ENCODE measurements around the gene CYBB. TPM values are rescaled to one million over a fixed set of nuclear protein-coding genes. Genes with fewer than 3 reads are reported as not detected.

The CYBB gene
- polyA plus RNA-seq, 2 donors: 0.67 to 1.2 TPM

DNA sequence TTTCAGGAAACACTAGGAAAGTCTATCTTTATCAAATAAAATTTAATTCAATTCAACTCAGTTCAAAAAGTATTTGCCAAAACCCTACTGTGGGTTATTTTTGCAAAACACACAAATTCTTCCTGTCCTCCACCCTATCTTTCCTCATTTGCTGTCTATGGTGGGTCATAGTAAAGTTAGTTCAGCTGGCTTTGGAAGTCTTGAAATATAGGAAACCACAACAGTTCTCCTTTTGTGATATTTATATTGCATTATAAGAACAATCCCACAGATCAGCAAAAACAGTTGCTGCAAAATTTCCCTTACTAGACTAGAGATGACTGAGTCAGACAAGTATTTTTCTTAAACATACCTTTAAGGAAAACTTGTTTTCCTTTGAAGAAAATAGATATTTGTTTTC, 22.2 kb downstream of the CYBB start:
- no peaks in the 10 kb centered on the region for H3K27me3 ChIP-seq (ENCODE audit: control insufficient read depth in 1 of 2, insufficient read depth in 2 of 2, low read length in 2 of 2)

DNA sequence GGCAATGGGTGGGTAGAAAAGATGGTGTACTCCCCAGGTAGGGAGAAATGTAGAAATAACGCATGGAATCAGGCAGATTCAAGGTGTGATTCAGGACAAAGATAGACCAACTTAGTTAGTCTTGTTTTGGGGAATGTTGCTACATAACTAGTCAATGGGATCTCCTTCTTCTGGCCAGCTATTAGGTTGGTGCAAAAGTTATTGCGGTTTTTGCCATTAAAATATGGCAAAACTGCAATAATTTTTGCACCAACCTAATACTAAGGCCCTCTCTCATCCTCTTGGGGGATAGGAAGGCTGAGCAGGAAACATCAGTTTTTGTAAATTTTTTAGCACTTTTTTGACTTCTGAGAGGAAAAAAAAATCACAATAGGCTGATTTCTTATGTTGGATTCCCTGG, 23.2 kb downstream of the CYBB start:
- Histone ChIP-seq H3K4me1 (ENCODE audit: control insufficient read depth in 2 of 2, insufficient read depth in 2 of 2, low read length in 1 of 2) (no peaks in the 10 kb centered on the region), H3K4me3 (ENCODE audit: low read depth in 1 of 2, low read length in 2 of 2) (no peak overlapping the region), H3K27ac (ENCODE audit: low read depth in 2 of 2, low read length in 1 of 2) (no peak overlapping the region), H3K9me3 (ENCODE audit: control insufficient read depth in 2 of 2, insufficient read depth in 1 of 2, low read depth in 1 of 2, low read length in 1 of 2) (no peaks in the 10 kb centered on the region), H3K27me3 (ENCODE audit: control insufficient read depth in 1 of 2, insufficient read depth in 2 of 2, low read length in 2 of 2) (no peaks in the 10 kb centered on the region), H3K36me3 (ENCODE audit: control insufficient read depth in 2 of 2, insufficient read depth in 2 of 2, low read length in 1 of 2) (no peaks in the 10 kb centered on the region)
- WGBS, 2 donors: 60 to 85% methylated on average over 2 of the region's 2 CpGs

More for the DNA sequence above, 22.2 kb downstream of the CYBB start:
- Histone ChIP-seq H3K27ac (ENCODE audit: low read depth in 2 of 2, low read length in 1 of 2) (no peak overlapping the region), H3K36me3 (ENCODE audit: control insufficient read depth in 2 of 2, insufficient read depth in 2 of 2, low read length in 1 of 2) (no peaks in the 10 kb centered on the region), H3K4me1 (ENCODE audit: control insufficient read depth in 2 of 2, insufficient read depth in 2 of 2, low read length in 1 of 2) (no peaks in the 10 kb centered on the region), H3K4me3 (ENCODE audit: low read depth in 1 of 2, low read length in 2 of 2) (no peak overlapping the region), H3K9me3 (ENCODE audit: control insufficient read depth in 2 of 2, insufficient read depth in 1 of 2, low read depth in 1 of 2, low read length in 1 of 2) (no peaks in the 10 kb centered on the region)

- Histone ChIP-seq H3K4me1 (ENCODE audit: control insufficient read depth in 2 of 2, insufficient read depth in 2 of 2, low read length in 1 of 2) (no peaks in the 10 kb centered on the region), H3K27ac (ENCODE audit: low read depth in 2 of 2, low read length in 1 of 2) (no peak overlapping the region), H3K9me3 (ENCODE audit: control insufficient read depth in 2 of 2, insufficient read depth in 1 of 2, low read depth in 1 of 2, low read length in 1 of 2) (no peaks in the 10 kb centered on the region), H3K27me3 (ENCODE audit: control insufficient read depth in 1 of 2, insufficient read depth in 2 of 2, low read length in 2 of 2) (no peaks in the 10 kb centered on the region), H3K4me3 (ENCODE audit: low read depth in 1 of 2, low read length in 2 of 2) (no peak overlapping the region), H3K36me3 (ENCODE audit: control insufficient read depth in 2 of 2, insufficient read depth in 2 of 2, low read length in 1 of 2) (no peaks in the 10 kb centered on the region)
- WGBS, 2 donors: 66 to 79% methylated on average over 2 of the region's 2 CpGs
Measured at GRCh38 chrX:37809970-37810369, 30.1 kb downstream of the CYBB start.

- H3K4me1 ChIP-seq (ENCODE audit: control insufficient read depth in 2 of 2, insufficient read depth in 2 of 2, low read length in 1 of 2): no peaks in the 10 kb centered on the region
- H3K9me3 ChIP-seq (ENCODE audit: control insufficient read depth in 2 of 2, insufficient read depth in 1 of 2, low read depth in 1 of 2, low read length in 1 of 2): no peaks in the 10 kb centered on the region
- H3K4me3 ChIP-seq (ENCODE audit: low read depth in 1 of 2, low read length in 2 of 2): no peak overlapping the region
- no peaks in the 10 kb centered on the region for H3K27me3 ChIP-seq (ENCODE audit: control insufficient read depth in 1 of 2, insufficient read depth in 2 of 2, low read length in 2 of 2)
- H3K27ac ChIP-seq (ENCODE audit: low read depth in 2 of 2, low read length in 1 of 2): no peak overlapping the region
- H3K36me3 ChIP-seq (ENCODE audit: control insufficient read depth in 2 of 2, insufficient read depth in 2 of 2, low read length in 1 of 2): no peaks in the 10 kb centered on the region
- WGBS, 2 donors: 15 to 20% methylated on average over 1 of the region's 1 CpG
Measured at GRCh38 chrX:37812110-37812509, 32.3 kb downstream of the CYBB start.

DNA sequence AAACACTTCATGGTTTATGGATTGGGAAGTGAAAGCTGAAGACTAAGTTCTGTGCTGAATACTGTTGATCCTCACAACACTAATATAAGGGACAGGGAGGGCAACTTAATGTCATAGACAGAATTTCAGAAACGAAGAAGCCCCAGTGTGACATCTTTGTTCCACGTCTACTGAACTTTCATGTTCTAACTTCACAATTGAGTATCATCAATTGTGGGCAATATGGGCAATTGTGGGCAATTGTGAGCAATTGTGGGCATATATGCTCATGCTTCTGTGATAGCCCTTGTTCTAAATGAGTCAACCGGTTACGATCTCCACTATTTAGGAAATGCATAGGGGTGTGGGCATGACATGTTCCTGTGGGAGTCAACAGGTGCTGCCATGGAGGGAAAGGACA, 33.7 kb downstream of the CYBB start:
- H3K4me3 ChIP-seq (ENCODE audit: low read depth in 1 of 2, low read length in 2 of 2): no peak overlapping the region
- no peak overlapping the region for H3K27ac ChIP-seq (ENCODE audit: low read depth in 2 of 2, low read length in 1 of 2)
- no peaks in the 10 kb centered on the region for H3K36me3 ChIP-seq (ENCODE audit: control insufficient read depth in 2 of 2, insufficient read depth in 2 of 2, low read length in 1 of 2)
- no peaks in the 10 kb centered on the region for H3K9me3 ChIP-seq (ENCODE audit: control insufficient read depth in 2 of 2, insufficient read depth in 1 of 2, low read depth in 1 of 2, low read length in 1 of 2)
- no peaks in the 10 kb centered on the region for H3K4me1 ChIP-seq (ENCODE audit: control insufficient read depth in 2 of 2, insufficient read depth in 2 of 2, low read length in 1 of 2)
- H3K27me3 ChIP-seq (ENCODE audit: control insufficient read depth in 1 of 2, insufficient read depth in 2 of 2, low read length in 2 of 2): no peaks in the 10 kb centered on the region
- WGBS, 2 donors: 64 to 77% methylated on average over 4 of the region's 4 CpGs

GRCh38 chrX:37815366-37815765, 35.5 kb downstream of the CYBB start:
- Histone ChIP-seq H3K27me3 (ENCODE audit: control insufficient read depth in 1 of 2, insufficient read depth in 2 of 2, low read length in 2 of 2) (no peaks in the 10 kb centered on the region), H3K9me3 (ENCODE audit: control insufficient read depth in 2 of 2, insufficient read depth in 1 of 2, low read depth in 1 of 2, low read length in 1 of 2) (no peaks in the 10 kb centered on the region), H3K4me1 (ENCODE audit: control insufficient read depth in 2 of 2, insufficient read depth in 2 of 2, low read length in 1 of 2) (no peaks in the 10 kb centered on the region), H3K27ac (ENCODE audit: low read depth in 2 of 2, low read length in 1 of 2) (no peak overlapping the region), H3K36me3 (ENCODE audit: control insufficient read depth in 2 of 2, insufficient read depth in 2 of 2, low read length in 1 of 2) (no peaks in the 10 kb centered on the region), H3K4me3 (ENCODE audit: low read depth in 1 of 2, low read length in 2 of 2) (no peak overlapping the region)
- WGBS, 2 donors: 78 to 86% methylated on average over 5 of the region's 5 CpGs

DNA sequence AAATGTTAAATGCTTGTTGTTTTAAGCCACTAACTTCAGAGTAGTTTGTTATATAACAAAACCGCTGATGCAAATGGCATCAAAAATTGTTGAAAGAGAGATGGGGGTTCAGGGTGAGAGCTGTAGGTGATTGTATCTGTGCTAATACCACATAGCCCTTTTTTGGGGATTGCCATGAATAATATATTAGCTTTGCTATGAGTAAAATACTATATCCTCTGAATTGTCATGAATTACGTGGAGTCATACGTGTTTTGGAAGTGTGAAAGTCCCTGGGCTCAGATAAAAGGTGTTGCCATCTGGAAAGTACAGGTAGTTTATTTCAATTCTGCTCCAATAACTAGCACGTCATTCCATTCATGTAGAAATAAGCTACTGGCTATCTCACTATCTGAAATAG, 36.9 kb downstream of the CYBB start:
- WGBS, 2 donors: 69 to 93% methylated on average over 4 of the region's 4 CpGs
- H3K4me1 ChIP-seq (ENCODE audit: control insufficient read depth in 2 of 2, insufficient read depth in 2 of 2, low read length in 1 of 2): no peaks in the 10 kb centered on the region
- H3K36me3 ChIP-seq (ENCODE audit: control insufficient read depth in 2 of 2, insufficient read depth in 2 of 2, low read length in 1 of 2): no peaks in the 10 kb centered on the region
- no peak overlapping the region for H3K27ac ChIP-seq (ENCODE audit: low read depth in 2 of 2, low read length in 1 of 2)
- H3K9me3 ChIP-seq (ENCODE audit: control insufficient read depth in 2 of 2, insufficient read depth in 1 of 2, low read depth in 1 of 2, low read length in 1 of 2): no peaks in the 10 kb centered on the region
- H3K27me3 ChIP-seq (ENCODE audit: control insufficient read depth in 1 of 2, insufficient read depth in 2 of 2, low read length in 2 of 2): no peaks in the 10 kb centered on the region
- no peak overlapping the region for H3K4me3 ChIP-seq (ENCODE audit: low read depth in 1 of 2, low read length in 2 of 2)

DNA sequence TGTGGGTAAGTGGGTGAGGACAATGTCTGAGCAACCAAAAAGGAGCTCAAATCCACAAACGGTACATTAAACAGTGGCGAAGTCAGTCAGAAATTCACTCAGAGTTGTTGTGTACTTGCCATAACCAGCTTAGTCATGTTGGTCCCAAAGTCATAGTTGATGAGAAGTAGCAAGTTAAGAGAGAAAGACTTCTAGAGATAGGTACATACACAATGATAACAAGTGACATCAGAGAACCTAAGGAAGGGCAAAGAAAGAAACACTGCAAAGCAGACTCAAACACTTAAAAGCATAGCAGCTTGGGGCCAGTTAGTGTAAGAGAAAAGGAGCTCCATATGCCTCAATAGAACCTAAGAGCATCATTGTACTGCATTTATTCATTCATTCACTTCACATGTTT, 37.3 kb downstream of the CYBB start:
- no peak overlapping the region for H3K4me3 ChIP-seq (ENCODE audit: low read depth in 1 of 2, low read length in 2 of 2)
- H3K4me1 ChIP-seq (ENCODE audit: control insufficient read depth in 2 of 2, insufficient read depth in 2 of 2, low read length in 1 of 2): no peaks in the 10 kb centered on the region
- no peaks in the 10 kb centered on the region for H3K9me3 ChIP-seq (ENCODE audit: control insufficient read depth in 2 of 2, insufficient read depth in 1 of 2, low read depth in 1 of 2, low read length in 1 of 2)
- H3K27ac ChIP-seq (ENCODE audit: low read depth in 2 of 2, low read length in 1 of 2): no peak overlapping the region
- no peaks in the 10 kb centered on the region for H3K27me3 ChIP-seq (ENCODE audit: control insufficient read depth in 1 of 2, insufficient read depth in 2 of 2, low read length in 2 of 2)
- H3K36me3 ChIP-seq (ENCODE audit: control insufficient read depth in 2 of 2, insufficient read depth in 2 of 2, low read length in 1 of 2): no peaks in the 10 kb centered on the region
- WGBS, 2 donors: 89 to 94% methylated on average over 2 of the region's 2 CpGs

DNA sequence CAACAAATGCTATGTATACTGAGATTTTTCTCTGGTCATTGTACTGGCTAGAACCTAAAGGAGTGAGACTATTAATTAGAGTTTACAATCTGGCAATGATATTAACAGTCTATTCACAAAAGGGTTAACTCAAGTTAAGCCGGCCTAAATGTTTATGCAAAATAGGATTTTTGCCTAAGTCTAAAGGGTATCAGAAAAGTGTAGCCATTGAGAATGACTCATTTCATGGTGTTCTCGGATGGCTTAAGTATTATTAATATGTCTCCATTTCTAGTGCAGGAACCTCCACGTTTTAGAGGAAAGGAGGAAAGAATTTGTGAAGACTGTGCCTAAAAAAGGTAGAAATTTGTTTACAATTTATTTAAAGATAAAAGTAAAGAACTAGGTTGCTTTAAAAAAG, 37.7 kb downstream of the CYBB start:
- WGBS, 2 donors: 36 to 41% methylated on average over 3 of the region's 3 CpGs
- Histone ChIP-seq H3K4me1 (ENCODE audit: control insufficient read depth in 2 of 2, insufficient read depth in 2 of 2, low read length in 1 of 2) (no peaks in the 10 kb centered on the region), H3K27ac (ENCODE audit: low read depth in 2 of 2, low read length in 1 of 2) (no peak overlapping the region), H3K27me3 (ENCODE audit: control insufficient read depth in 1 of 2, insufficient read depth in 2 of 2, low read length in 2 of 2) (no peaks in the 10 kb centered on the region), H3K36me3 (ENCODE audit: control insufficient read depth in 2 of 2, insufficient read depth in 2 of 2, low read length in 1 of 2) (no peaks in the 10 kb centered on the region), H3K4me3 (ENCODE audit: low read depth in 1 of 2, low read length in 2 of 2) (no peak overlapping the region), H3K9me3 (ENCODE audit: control insufficient read depth in 2 of 2, insufficient read depth in 1 of 2, low read depth in 1 of 2, low read length in 1 of 2) (no peaks in the 10 kb centered on the region)

DNA sequence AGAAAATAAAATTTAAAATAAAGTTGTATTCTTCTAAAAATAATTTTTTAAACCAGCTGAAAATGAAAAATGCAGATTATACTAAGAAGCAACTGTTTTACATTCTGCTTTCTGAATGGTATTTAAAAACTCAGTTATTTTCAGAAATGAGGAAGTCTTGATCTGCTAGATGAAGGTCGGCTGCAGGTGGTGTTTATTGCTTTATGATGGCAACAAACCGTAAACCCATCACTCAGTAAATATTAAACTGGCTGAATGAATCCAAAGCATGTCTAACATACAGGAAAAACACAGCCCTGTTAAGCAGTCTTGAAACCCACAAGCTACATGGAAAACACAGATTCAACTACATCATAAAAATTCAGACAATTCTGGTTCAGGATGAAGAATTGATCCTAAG, 38.2 kb downstream of the CYBB start:
- WGBS, 2 donors: 53 to 55% methylated on average over 2 of the region's 2 CpGs
- Histone ChIP-seq H3K27ac (ENCODE audit: low read depth in 2 of 2, low read length in 1 of 2) (no peak overlapping the region), H3K27me3 (ENCODE audit: control insufficient read depth in 1 of 2, insufficient read depth in 2 of 2, low read length in 2 of 2) (no peaks in the 10 kb centered on the region), H3K4me3 (ENCODE audit: low read depth in 1 of 2, low read length in 2 of 2) (no peak overlapping the region), H3K36me3 (ENCODE audit: control insufficient read depth in 2 of 2, insufficient read depth in 2 of 2, low read length in 1 of 2) (no peaks in the 10 kb centered on the region), H3K4me1 (ENCODE audit: control insufficient read depth in 2 of 2, insufficient read depth in 2 of 2, low read length in 1 of 2) (no peaks in the 10 kb centered on the region), H3K9me3 (ENCODE audit: control insufficient read depth in 2 of 2, insufficient read depth in 1 of 2, low read depth in 1 of 2, low read length in 1 of 2) (no peaks in the 10 kb centered on the region)

Measured in esophagus (tissue), 2 donors.